Progenitor cell of endocrine pancreas (in vitro differentiated cells): ENCODE data around the gene TPRG1. TPM values are rescaled to one million over a fixed set of nuclear protein-coding genes. Genes with fewer than 3 reads are reported as not detected.

Experiments
- DNase-seq: peaks from one replicate; pipeline ENCODE4 v3.0.0; 2021; ENCODE audit warnings: low spot score; ENCODE audit not compliant: unreplicated experiment
- H3K27ac Mint-ChIP-seq: 2 replicates; pipeline ENCODE4 v1.8.0; 2021; ENCODE audit warnings: mild to moderate bottlenecking, moderate library complexity, mixed read lengths
- H3K27me3 Mint-ChIP-seq: 2 replicates; pipeline ENCODE4 v1.8.0; 2021; ENCODE audit warnings: mixed read lengths
- H3K36me3 Mint-ChIP-seq: 2 replicates; pipeline ENCODE4 v1.8.0; 2022; ENCODE audit warnings: mixed read lengths; ENCODE audit not compliant: insufficient read depth
- H3K4me1 Mint-ChIP-seq: 2 replicates; pipeline ENCODE4 v1.8.0; 2021; ENCODE audit warnings: low read depth, mixed read lengths
- H3K4me3 Mint-ChIP-seq: 2 replicates; pipeline ENCODE4 v1.8.0; 2021; ENCODE audit warnings: low read depth, mild to moderate bottlenecking, moderate library complexity, mixed read lengths
- H3K9me3 Mint-ChIP-seq: 2 replicates; pipeline ENCODE4 v1.8.0; 2021; ENCODE audit warnings: low read depth, mixed read lengths
- CTCF ChIP-seq: fragments of 200-600 bp; sonication (generic); IDR thresholded peaks from one replicate; pipeline ENCODE4 v1.5.0; 2021; ENCODE audit warnings: antibody characterized with exemption, mild to moderate bottlenecking; ENCODE audit not compliant: unreplicated experiment
- total RNA-seq: library from RNA; stranded (reverse); gene quantifications from 2 replicates; pipeline ENCODE4 v1.2.1, GENCODE V29; 2021

TPRG1 gene
- total RNA-seq, 1 donor from 2014 or later, result 2.3 TPM

GRCh38 chr3:189269365-189269764, 97.6 kb downstream of the TPRG1 start:
- no peak overlapping the region for H3K27ac Mint-ChIP-seq
- no peak for TF ChIP-seq CTCF

GRCh38 chr3:189270248-189270832, 98.6 kb downstream of the TPRG1 start:
- H3K27me3 Mint-ChIP-seq, result peaks cover 10% of the 10 kb centered on the region
- H3K4me3 Mint-ChIP-seq, result no peak overlapping the region
- DNase-seq, result peak; percentile 30
- TF ChIP-seq CTCF, result peak; percentile 68
- H3K4me1 Mint-ChIP-seq, result no peaks in the 10 kb centered on the region
- no peaks in the 10 kb centered on the region for H3K36me3 Mint-ChIP-seq
- H3K9me3 Mint-ChIP-seq, result no peaks in the 10 kb centered on the region
- H3K27ac Mint-ChIP-seq, result no peak overlapping the region

More at GRCh38 chr3:189269365-189269764, 97.6 kb downstream of the TPRG1 start:
- DNase-seq, result no peak
- no peak overlapping the region for H3K4me3 Mint-ChIP-seq
- no peaks in the 10 kb centered on the region for H3K4me1 Mint-ChIP-seq
- peaks cover 10% of the 10 kb centered on the region for H3K27me3 Mint-ChIP-seq
- H3K9me3 Mint-ChIP-seq, result no peaks in the 10 kb centered on the region
- no peaks in the 10 kb centered on the region for H3K36me3 Mint-ChIP-seq

- peaks cover 14% of the 10 kb centered on the region for H3K27me3 Mint-ChIP-seq
- no peaks in the 10 kb centered on the region for H3K4me1 Mint-ChIP-seq
- DNase-seq, result no peak
- no peak overlapping the region for H3K4me3 Mint-ChIP-seq
- H3K36me3 Mint-ChIP-seq, result no peaks in the 10 kb centered on the region
- peak; percentile 65 for TF ChIP-seq CTCF
- H3K27ac Mint-ChIP-seq, result no peak overlapping the region
- no peaks in the 10 kb centered on the region for H3K9me3 Mint-ChIP-seq
Observed at GRCh38 chr3:189272500-189273119, 100.8 kb downstream of the TPRG1 start.

GRCh38 chr3:189273736-189274135, 102.0 kb downstream of the TPRG1 start:
- no peak overlapping the region for H3K4me3 Mint-ChIP-seq
- no peak overlapping the region for H3K27ac Mint-ChIP-seq
- H3K27me3 Mint-ChIP-seq, result peaks cover 14% of the 10 kb centered on the region
- no peaks in the 10 kb centered on the region for H3K9me3 Mint-ChIP-seq
- H3K36me3 Mint-ChIP-seq, result no peaks in the 10 kb centered on the region
- DNase-seq, result no peak
- no peaks in the 10 kb centered on the region for H3K4me1 Mint-ChIP-seq
- TF ChIP-seq CTCF, result no peak

GRCh38 chr3:189275182-189275581, 103.4 kb downstream of the TPRG1 start:
- no peak for DNase-seq
- no peak overlapping the region for H3K27ac Mint-ChIP-seq
- H3K4me1 Mint-ChIP-seq, result no peaks in the 10 kb centered on the region
- no peaks in the 10 kb centered on the region for H3K36me3 Mint-ChIP-seq
- TF ChIP-seq CTCF, result no peak
- no peak overlapping the region for H3K4me3 Mint-ChIP-seq
- no peaks in the 10 kb centered on the region for H3K9me3 Mint-ChIP-seq
- H3K27me3 Mint-ChIP-seq, result peaks cover 18% of the 10 kb centered on the region
